Right atrium auricular region (tissue), 2 donors: ENCODE measurements around the gene NFIX. TPM values are rescaled to one million over a fixed set of nuclear protein-coding genes. Genes with fewer than 3 reads are reported as not detected.
A peak's percentile ranks its signal among the peaks of the same experiment; 100 is the strongest.

Experiments used
- DNase-seq: peaks from one replicate; pipeline ENCODE4 v3.0.0-alpha.2; 2019; ENCODE audit warnings: low spot score
- H3K27ac ChIP-seq, 2 donors: fragments of 200-600 bp; sonication (generic); 1 replicate in 1 of 2; 2 replicates in 1 of 2; pipeline ENCODE4 v1.5.1; 2016 to 2019
- H3K27me3 ChIP-seq, 2 donors: fragments of 200-600 bp; sonication (generic); one replicate each; pipeline versions ENCODE4 v1.5.1 to v1.6.0; 2017 to 2019
- H3K36me3 ChIP-seq: fragments of 200-600 bp; sonication (generic); one replicate; pipeline ENCODE4 v1.5.1; 2016
- H3K4me1 ChIP-seq, 2 donors: fragments of 200-600 bp; sonication (generic); one replicate each; pipeline versions ENCODE4 v1.5.1 to v1.6.0; 2017 to 2019
- H3K4me3 ChIP-seq, 2 donors: fragments of 200-600 bp; sonication (generic); 1 replicate in 1 of 2; 2 replicates in 1 of 2; pipeline ENCODE4 v1.5.1; 2017 to 2019; ENCODE audit warnings: mild to moderate bottlenecking in 1 of 2, moderate library complexity in 1 of 2
- H3K9me3 ChIP-seq, 2 donors: fragments of 200-600 bp; sonication (generic); one replicate each; pipeline ENCODE4 v1.5.1; 2019
- total RNA-seq, 2 donors: library from RNA; depleted of rRNA; stranded (reverse); fragments of >200 nt; gene quantifications; one replicate each; pipeline ENCODE4 v1.1.0, GENCODE V29; 2016
- TF ChIP-seq, protein P1 (sequence below), 2 donors: fragments of 200-600 bp; sonication (generic); IDR thresholded peaks; one replicate each; pipeline ENCODE4 v1.5.1; 2019; ENCODE audit warnings: antibody characterized with exemption in 2 of 2

Gene NFIX
- total RNA-seq, 2 donors from 2014 or later: 56.5 to 69.8 TPM

DNA sequence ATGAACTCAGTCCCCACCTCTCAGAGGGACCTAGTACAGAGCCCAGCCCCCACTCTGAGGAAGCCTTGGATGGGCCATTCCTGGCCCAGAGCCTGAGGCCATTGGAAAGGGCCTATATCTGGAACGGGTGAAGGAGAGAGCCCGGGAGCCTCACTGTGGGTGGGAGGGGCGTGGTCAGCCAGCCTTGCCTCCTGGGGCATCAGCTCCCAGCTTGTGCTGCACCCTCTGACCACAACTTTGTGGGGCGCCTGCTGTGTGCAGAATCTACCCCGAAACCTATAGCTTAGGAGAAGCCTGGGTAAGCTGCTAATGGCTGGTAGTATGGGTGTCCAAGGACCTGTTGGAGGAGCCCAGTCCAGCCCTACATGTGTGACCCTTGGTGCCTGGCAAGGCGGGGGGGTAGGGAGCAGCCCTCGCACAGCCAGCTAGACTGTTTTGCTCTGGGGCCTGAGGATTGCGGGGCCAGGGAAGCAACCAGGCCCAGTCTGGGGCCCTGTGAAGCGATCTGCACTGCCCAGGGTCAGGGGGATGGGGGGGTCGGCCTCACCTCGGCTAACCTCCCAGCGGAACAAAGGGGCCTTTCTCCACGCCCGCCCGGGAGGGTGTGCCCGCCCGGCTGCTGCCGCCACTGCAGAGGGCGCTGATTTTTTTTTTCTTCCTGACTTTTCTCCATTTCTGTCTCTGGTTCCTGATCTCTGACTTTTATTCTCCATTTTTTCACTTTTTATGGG lies 65.1 kb downstream of the NFIX start:
- DNase-seq: no peak
- Histone ChIP-seq H3K36me3 (no peaks in the 10 kb centered on the region), H3K4me3 (peak overlapping the region; percentile 29 to 50), H3K9me3 (no peaks in the 10 kb centered on the region), H3K4me1 (peaks cover 0 to 100% of the 10 kb centered on the region in 2 donors), H3K27me3 (no peaks in the 10 kb centered on the region), H3K27ac (peak overlapping the region; percentile 91)
- TF ChIP-seq, protein P1, sequence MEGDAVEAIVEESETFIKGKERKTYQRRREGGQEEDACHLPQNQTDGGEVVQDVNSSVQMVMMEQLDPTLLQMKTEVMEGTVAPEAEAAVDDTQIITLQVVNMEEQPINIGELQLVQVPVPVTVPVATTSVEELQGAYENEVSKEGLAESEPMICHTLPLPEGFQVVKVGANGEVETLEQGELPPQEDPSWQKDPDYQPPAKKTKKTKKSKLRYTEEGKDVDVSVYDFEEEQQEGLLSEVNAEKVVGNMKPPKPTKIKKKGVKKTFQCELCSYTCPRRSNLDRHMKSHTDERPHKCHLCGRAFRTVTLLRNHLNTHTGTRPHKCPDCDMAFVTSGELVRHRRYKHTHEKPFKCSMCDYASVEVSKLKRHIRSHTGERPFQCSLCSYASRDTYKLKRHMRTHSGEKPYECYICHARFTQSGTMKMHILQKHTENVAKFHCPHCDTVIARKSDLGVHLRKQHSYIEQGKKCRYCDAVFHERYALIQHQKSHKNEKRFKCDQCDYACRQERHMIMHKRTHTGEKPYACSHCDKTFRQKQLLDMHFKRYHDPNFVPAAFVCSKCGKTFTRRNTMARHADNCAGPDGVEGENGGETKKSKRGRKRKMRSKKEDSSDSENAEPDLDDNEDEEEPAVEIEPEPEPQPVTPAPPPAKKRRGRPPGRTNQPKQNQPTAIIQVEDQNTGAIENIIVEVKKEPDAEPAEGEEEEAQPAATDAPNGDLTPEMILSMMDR (IDR thresholded peaks at IDR 0.05): no peak

DNA sequence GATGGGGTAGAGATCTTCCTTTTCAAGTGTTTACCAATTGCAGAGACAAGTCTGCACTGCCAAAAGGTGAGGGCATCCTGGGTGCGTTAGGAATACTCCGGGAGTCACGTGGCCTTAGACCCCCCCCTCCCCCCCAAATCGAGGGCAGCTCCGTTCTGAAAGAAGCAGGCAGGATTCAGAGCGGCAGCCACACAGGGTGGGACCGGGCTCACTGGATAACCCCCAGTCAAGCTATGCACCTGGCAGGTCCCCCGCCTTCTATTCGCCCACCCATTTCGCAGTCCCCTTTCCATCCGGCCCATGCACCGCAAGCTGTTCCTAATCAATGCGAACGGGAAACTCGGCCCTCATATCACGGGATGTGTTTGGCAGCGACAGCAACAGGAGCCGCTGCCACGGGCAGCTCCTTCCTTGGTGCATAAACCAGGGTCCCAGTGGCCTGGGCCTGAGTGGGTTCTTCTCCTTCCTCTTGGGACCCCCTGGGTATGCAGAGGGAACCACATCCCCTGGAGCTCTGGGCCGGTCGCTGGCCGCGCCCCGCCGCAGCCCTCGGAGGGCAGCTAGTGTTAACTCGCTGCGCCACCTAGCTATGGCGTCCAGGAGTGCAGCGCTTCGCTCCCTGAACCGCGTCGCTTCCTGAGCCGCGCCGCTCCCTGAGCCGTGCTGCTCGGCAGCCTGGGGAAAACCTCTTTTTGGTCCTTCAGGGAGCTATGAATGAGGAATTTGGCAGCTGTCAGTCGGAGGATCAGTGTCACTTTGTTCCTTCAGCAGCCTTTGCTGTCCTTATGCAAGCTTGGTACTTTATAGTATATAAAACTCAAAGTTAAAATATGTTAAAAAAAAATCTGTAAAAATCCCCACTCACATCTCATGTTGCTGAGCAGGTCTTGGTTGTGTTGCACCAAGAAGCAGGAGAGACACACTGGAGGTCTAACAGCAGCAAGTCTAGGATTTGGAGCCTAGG lies 66.0 kb downstream of the NFIX start:
- TF ChIP-seq, protein P1 (IDR thresholded peaks at IDR 0.05): peak; percentile 94 to 99
- DNase-seq: peak; percentile 80
- Histone ChIP-seq H3K27ac (peak overlapping the region; percentile 91), H3K27me3 (no peaks in the 10 kb centered on the region), H3K9me3 (no peaks in the 10 kb centered on the region), H3K4me3 (peak overlapping the region; percentile 29 to 50), H3K4me1 (peaks cover 0 to 100% of the 10 kb centered on the region in 2 donors), H3K36me3 (no peaks in the 10 kb centered on the region)

DNA sequence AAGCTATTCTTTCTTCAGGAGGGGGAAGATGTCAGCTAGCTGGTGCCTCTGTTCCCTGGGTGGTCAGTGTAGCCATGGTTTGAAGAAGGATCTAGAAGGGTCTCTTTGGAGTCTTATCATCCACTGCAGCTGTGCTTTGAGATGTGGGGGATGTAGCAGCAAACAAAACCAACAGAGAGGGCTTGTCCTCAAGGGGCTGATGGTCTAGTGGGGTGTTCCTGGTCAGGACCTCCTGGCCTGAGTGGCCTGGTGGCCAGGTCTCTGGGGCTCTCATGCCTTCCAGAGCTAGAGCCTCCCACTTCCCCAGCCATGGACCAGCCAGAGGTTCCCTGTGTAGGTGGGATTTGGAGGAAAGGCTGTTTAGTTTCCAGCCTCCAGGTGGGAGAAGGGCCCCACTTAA lies 67.0 kb downstream of the NFIX start:
- Histone ChIP-seq H3K27me3 (no peaks in the 10 kb centered on the region), H3K36me3 (no peaks in the 10 kb centered on the region), H3K9me3 (no peaks in the 10 kb centered on the region), H3K4me1 (peaks cover 0 to 100% of the 10 kb centered on the region in 2 donors), H3K27ac (peak overlapping the region; percentile 91), H3K4me3 (no peak overlapping the region)
- TF ChIP-seq, protein P1 (IDR thresholded peaks at IDR 0.05): no peak
- no peak for DNase-seq

DNA sequence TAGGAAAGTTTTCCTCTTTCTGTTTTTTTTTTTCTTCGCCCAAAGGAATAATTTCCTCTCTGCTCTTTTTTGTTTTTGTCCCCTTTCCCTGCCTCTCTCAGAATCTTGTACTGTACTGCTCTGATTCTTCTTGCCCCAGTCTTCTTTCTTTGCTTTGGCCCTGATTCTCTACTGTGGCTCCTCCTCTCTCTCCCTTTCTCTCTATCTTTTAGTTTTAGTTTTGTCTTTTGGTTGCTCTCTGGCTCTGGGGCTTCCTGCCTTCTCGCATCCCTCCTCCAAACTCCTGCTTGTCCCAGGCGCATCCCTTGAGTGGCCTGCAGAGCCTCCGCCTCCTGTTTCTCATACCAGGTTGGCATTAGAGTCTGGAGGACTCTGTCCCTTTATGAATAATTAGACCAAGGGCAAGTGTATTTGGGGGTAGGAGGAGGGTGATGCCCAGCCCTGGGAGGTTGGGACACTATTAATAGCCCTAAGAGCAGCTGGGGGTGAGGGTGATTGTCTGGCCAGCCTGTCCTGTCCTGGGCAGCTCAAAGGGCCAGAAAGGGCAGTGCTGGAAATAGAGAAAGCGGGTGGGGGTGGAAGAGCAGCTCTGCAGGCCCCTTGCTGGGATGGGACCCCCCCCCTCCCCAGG lies 68.3 kb downstream of the NFIX start:
- Histone ChIP-seq H3K27ac (peak overlapping the region; percentile 91), H3K9me3 (no peaks in the 10 kb centered on the region), H3K4me3 (no peak overlapping the region), H3K27me3 (no peaks in the 10 kb centered on the region), H3K36me3 (no peaks in the 10 kb centered on the region), H3K4me1 (peaks cover 0 to 100% of the 10 kb centered on the region in 2 donors)
- TF ChIP-seq, protein P1 (IDR thresholded peaks at IDR 0.05): no peak
- no peak for DNase-seq

DNA sequence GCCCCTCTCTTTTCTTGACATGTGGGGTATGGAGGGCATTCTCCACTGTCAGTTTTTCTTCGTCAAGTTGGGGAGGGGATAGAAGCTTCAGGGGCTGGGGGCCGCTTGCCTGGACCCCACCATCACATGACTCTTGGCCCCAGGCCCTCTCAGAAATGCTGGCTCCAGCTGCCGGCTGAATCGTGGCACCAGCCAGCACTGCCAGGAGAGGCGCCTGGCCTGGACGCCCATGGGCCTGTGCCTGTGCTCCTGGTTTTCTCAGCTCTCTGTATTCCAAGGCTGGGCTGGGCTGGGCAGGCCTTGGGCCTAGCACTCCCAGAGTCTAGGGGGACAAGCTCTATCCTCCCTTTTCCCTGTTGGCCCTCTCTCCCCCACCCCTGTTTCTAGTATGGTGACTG lies 68.8 kb downstream of the NFIX start:
- H3K36me3 ChIP-seq: no peaks in the 10 kb centered on the region
- H3K9me3 ChIP-seq: no peaks in the 10 kb centered on the region
- H3K4me1 ChIP-seq: peaks cover 0 to 100% of the 10 kb centered on the region in 2 donors
- no peaks in the 10 kb centered on the region for H3K27me3 ChIP-seq
- no peak for DNase-seq
- TF ChIP-seq, protein P1 (IDR thresholded peaks at IDR 0.05): no peak
- peak overlapping the region; percentile 91 for H3K27ac ChIP-seq
- H3K4me3 ChIP-seq: no peak overlapping the region
